Myometrial cell (primary cell): ENCODE measurements around the gene BST1. TPM values are rescaled to one million over a fixed set of nuclear protein-coding genes. Genes with fewer than 3 reads are reported as not detected.

Experiments
- total RNA-seq: library from RNA; depleted of rRNA; stranded (reverse); fragments of >200 nt; gene quantifications from 2 replicates; pipeline ENCODE4 v1.2.3, GENCODE V29; 2015

Gene BST1
- total RNA-seq, result 4.9 and 8.9 TPM in 2 replicates

GRCh38 chr4:15702941-15703403, at the start of gene BST1:
BST1 (plus strand) TSS chr4:15703065; CDS start chr4:15703145, 80 bp downstream.

DNA sequence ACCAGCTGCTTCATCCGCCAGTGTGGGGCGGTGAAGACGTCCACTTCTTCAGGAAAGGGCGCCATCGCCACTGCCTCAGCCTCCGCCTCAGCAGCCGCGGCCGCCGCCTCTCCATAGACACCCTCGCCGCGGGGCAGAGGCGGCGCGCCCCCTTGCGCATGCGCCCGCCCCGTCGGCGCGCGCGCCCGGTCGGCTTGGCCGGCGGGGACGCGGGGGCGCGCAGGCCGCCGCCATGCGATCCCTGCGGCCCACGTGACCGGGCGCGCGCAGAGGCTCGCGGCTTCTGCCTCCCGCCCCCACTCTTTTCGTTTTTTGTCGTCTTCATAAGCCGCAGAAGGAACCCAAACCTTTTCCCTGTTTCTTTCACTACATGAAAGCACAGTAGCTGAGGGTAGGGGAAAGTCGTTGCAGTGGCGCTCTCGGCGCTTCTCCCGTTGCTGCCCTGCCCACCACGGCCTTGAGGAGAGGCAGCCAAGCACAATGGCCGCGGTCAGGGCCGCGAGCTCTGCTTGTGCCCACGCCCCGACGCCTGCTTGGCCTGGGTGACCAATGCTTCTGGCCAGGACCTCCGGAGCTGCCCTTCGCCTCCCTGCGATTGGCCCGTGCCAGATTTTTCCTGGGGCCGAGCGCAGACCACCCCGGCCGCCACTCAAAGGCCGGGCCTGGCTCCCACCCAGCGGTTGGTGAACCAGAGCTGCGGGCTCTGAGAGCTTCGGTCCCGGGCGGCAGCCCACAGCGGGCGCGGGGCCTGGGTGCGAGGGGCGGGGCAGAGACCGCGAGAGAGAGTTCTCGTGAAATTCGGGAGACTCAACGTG, 47.4 kb upstream of the BST1 start, which contains the start of gene FBXL5:
FBXL5 (minus strand) TSS at position 135 of the 815 bp plus-strand sequence; CDS start at position 65, 70 bp downstream.

GRCh38 chr4:15681372-15682241, 21.3 kb upstream of the BST1 start, which contains the start of gene FAM200B:
FAM200B (plus strand) TSS chr4:15681827; CDS start chr4:15686978, 5,151 bp downstream.

GRCh38 chr4:15778289-15779241, 75.7 kb downstream of the BST1 start, which contains the start of gene CD38:
CD38 (plus strand) TSS chr4:15778328; CDS start chr4:15778415, 87 bp downstream.

Other genes with a start within 250 kb of the BST1 start
- gene CC2D2A, start 233.2 kb upstream of the BST1 start, total RNA-seq, result 27.6 and 28.3 TPM in 2 replicates
- gene FBXL5, start 47.7 kb upstream of the BST1 start, total RNA-seq, result 92.3 and 102 TPM in 2 replicates
- gene FAM200B, start 21.2 kb upstream of the BST1 start, total RNA-seq, result 25.9 and 30.7 TPM in 2 replicates
- gene CD38, start 75.3 kb downstream of the BST1 start, total RNA-seq, result not detected in 2 replicates
- not detected in 2 replicates for gene FGFBP1, start 235.7 kb downstream of the BST1 start, total RNA-seq